NK-92 (cell line): ENCODE measurements around the gene EML4.
"Not testable (repeated sequence)": the region's sequence is repeated elsewhere in the genome, so short reads cannot be mapped to it uniquely, and the experiment has no call there.

ENCODE experiments used
- DNase-seq: peaks from one replicate; lab custom pipeline; 2025; ENCODE audit not compliant: unreplicated experiment; lab: John Stamatoyannopoulos, UW

EML4 gene

GRCh38 chr2:42248846-42249245, 79.7 kb downstream of the EML4 start:
- no peak for DNase-seq

- DNase-seq: no peak
Observed at GRCh38 chr2:42249284-42249683, 80.1 kb downstream of the EML4 start.

GRCh38 chr2:42249887-42250286, 80.7 kb downstream of the EML4 start:
- DNase-seq: no peak

- no peak for DNase-seq
Observed at GRCh38 chr2:42250925-42251324, 81.8 kb downstream of the EML4 start.

GRCh38 chr2:42252464-42252863, 83.3 kb downstream of the EML4 start:
- no peak for DNase-seq

- no peak for DNase-seq
Observed at GRCh38 chr2:42254186-42254895, 85.2 kb downstream of the EML4 start.

- no peak for DNase-seq
Observed at GRCh38 chr2:42256505-42256904, 87.4 kb downstream of the EML4 start.

- no peak for DNase-seq
Observed at GRCh38 chr2:42261518-42262195, 92.5 kb downstream of the EML4 start.

GRCh38 chr2:42266236-42266635, 97.1 kb downstream of the EML4 start:
- DNase-seq: no peak

- DNase-seq: no peak
Observed at GRCh38 chr2:42267530-42267929, 98.4 kb downstream of the EML4 start.

- DNase-seq: no peak
Observed at GRCh38 chr2:42268528-42269151, 99.5 kb downstream of the EML4 start.

GRCh38 chr2:42270757-42271156, 101.6 kb downstream of the EML4 start:
- no peak for DNase-seq

- DNase-seq: not testable (repeated sequence)
Observed at GRCh38 chr2:42271246-42271645, 102.1 kb downstream of the EML4 start.

- no peak for DNase-seq
Observed at GRCh38 chr2:42274863-42275262, 105.7 kb downstream of the EML4 start.

GRCh38 chr2:42281416-42282081, 112.4 kb downstream of the EML4 start:
- no peak for DNase-seq

- DNase-seq: no peak
Observed at GRCh38 chr2:42284019-42284418, 114.9 kb downstream of the EML4 start.

GRCh38 chr2:42286268-42286946, 117.3 kb downstream of the EML4 start:
- no peak for DNase-seq

- no peak for DNase-seq
Observed at GRCh38 chr2:42288811-42289210, 119.7 kb downstream of the EML4 start.

- no peak for DNase-seq
Observed at GRCh38 chr2:42289222-42289621, 120.1 kb downstream of the EML4 start.

GRCh38 chr2:42290005-42290404, 120.9 kb downstream of the EML4 start:
- no peak for DNase-seq

GRCh38 chr2:42293019-42293418, 123.9 kb downstream of the EML4 start:
- DNase-seq: no peak
